Peyer's patch (tissue), 4 donors: ENCODE data around the gene CD74. TPM values are rescaled to one million over a fixed set of nuclear protein-coding genes. Genes with fewer than 3 reads are reported as not detected.

Experiments used
- DNase-seq, 3 donors: peaks; one replicate each; pipeline ENCODE4 v3.0.0-alpha.2; 2017 to 2019
- H3K27ac ChIP-seq, 4 donors: fragments of 200-600 bp; sonication (generic); one replicate each; pipeline ENCODE4 v1.5.1; 2016 to 2019
- H3K27me3 ChIP-seq, 2 donors: fragments of 200-600 bp; sonication (generic); one replicate each; pipeline ENCODE4 v1.5.1; 2019
- H3K36me3 ChIP-seq, 3 donors: fragments of 200-600 bp; sonication (generic); one replicate each; pipeline ENCODE4 v1.5.1; 2016 to 2019
- H3K4me1 ChIP-seq, 4 donors: fragments of 200-600 bp; sonication (generic); one replicate each; pipeline ENCODE4 v1.5.1; 2016 to 2019
- H3K4me3 ChIP-seq, 4 donors: fragments of 200-600 bp; sonication (generic); 1 replicate in 3 of 4; 2 replicates in 1 of 4; pipeline ENCODE4 v1.5.1; 2016 to 2019; ENCODE audit warnings: mild to moderate bottlenecking in 1 of 4
- H3K9me3 ChIP-seq, 4 donors: fragments of 200-600 bp; sonication (generic); one replicate each; pipeline ENCODE4 v1.5.1; 2016 to 2019; ENCODE audit warnings: mild to moderate bottlenecking in 1 of 4
- POLR2A ChIP-seq, 2 donors: fragments of 450-650 bp; IDR thresholded peaks; one replicate each; pipeline ENCODE4 v1.5.1; 2017; ENCODE audit warnings: antibody characterized with exemption in 2 of 2, mild to moderate bottlenecking in 2 of 2, moderate library complexity in 2 of 2
- total RNA-seq, 4 donors: library from RNA; depleted of rRNA; stranded (reverse); fragments of >200 nt; gene quantifications; one replicate each; pipeline ENCODE4 v1.1.0, GENCODE V29; 2016
- TF ChIP-seq, protein P1 (sequence below), 6 experiments: fragments of 450-650 bp in 4 of 6; fragments of 200-600 bp in 2 of 6; sonication (generic) in 1 of 6; IDR thresholded peaks; one replicate each; pipeline ENCODE4 v1.5.1; 2017 to 2019; ENCODE audit warnings: antibody characterized with exemption in 6 of 6, mild to moderate bottlenecking in 3 of 6, moderate library complexity in 1 of 6

CD74 gene
- total RNA-seq, 4 donors from 2014 or later = 759 to 2,006 (median 1,183) TPM

DNA sequence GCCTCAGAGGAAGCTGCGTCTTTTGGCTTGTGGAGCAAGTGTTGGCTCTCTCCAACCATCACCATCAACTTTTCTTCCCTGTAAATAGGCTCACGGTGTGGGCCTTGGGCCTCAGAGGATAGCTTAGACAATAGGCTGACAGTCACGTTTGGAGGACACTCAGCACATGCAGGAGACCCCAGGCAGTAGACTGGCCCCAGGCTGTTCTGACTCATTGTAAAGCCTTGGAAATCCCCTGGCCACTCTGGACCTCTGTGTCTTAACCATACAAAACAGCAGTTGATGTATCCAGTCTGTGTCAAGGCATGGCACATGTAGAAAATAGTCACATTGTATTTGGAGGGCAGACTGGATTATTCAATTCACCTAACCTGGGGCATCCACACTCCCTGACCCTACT, 18.6 kb downstream of the CD74 start:
- DNase-seq = no peak
- no peaks in the 10 kb centered on the region for H3K9me3 ChIP-seq
- H3K27me3 ChIP-seq = no peaks in the 10 kb centered on the region
- H3K4me3 ChIP-seq = no peak overlapping the region
- H3K4me1 ChIP-seq = no peaks in the 10 kb centered on the region
- TF ChIP-seq, protein P1, sequence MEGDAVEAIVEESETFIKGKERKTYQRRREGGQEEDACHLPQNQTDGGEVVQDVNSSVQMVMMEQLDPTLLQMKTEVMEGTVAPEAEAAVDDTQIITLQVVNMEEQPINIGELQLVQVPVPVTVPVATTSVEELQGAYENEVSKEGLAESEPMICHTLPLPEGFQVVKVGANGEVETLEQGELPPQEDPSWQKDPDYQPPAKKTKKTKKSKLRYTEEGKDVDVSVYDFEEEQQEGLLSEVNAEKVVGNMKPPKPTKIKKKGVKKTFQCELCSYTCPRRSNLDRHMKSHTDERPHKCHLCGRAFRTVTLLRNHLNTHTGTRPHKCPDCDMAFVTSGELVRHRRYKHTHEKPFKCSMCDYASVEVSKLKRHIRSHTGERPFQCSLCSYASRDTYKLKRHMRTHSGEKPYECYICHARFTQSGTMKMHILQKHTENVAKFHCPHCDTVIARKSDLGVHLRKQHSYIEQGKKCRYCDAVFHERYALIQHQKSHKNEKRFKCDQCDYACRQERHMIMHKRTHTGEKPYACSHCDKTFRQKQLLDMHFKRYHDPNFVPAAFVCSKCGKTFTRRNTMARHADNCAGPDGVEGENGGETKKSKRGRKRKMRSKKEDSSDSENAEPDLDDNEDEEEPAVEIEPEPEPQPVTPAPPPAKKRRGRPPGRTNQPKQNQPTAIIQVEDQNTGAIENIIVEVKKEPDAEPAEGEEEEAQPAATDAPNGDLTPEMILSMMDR (IDR thresholded peaks at IDR 0.05) = no peak
- TF ChIP-seq POLR2A (IDR thresholded peaks at IDR 0.05) = no peak
- H3K36me3 ChIP-seq = peaks cover 0 to 83% (median 0%) of the 10 kb centered on the region in 3 donors
- no peak overlapping the region for H3K27ac ChIP-seq

DNA sequence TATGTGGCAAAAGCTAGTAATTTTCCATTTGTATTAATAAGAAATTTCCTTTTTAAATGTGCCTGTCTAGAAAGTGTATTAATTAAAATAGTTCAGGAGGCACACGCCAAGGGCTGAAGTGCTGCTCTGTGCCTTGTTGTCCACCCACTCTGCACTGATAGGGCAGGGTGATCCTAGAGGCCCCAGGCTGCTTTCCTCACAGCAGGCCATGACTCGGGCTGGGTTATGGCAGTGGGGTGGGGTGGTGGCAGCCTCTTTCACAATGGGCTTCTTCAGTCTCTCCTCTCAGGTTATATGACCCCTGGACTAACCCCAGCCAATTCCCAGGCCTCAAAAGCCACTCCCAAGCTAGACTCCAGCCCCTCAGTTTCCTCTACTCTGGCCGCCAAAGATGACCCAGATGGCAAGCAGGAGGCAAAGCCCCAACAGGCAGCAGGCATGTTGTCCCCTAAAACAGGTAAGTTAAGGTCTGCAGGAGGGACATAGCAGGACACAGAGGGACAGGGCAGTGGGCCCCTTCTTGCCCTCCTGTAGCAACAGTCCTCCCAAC, 19.5 kb downstream of the CD74 start:
- H3K27ac ChIP-seq = no peak overlapping the region
- no peaks in the 10 kb centered on the region for H3K9me3 ChIP-seq
- H3K4me3 ChIP-seq = no peak overlapping the region
- no peak for DNase-seq
- H3K27me3 ChIP-seq = no peaks in the 10 kb centered on the region
- no peak for TF ChIP-seq POLR2A (IDR thresholded peaks at IDR 0.05)
- TF ChIP-seq, protein P1 (IDR thresholded peaks at IDR 0.05) = no peak
- H3K4me1 ChIP-seq = no peaks in the 10 kb centered on the region
- peaks cover 0 to 85% (median 0%) of the 10 kb centered on the region in 3 donors for H3K36me3 ChIP-seq

DNA sequence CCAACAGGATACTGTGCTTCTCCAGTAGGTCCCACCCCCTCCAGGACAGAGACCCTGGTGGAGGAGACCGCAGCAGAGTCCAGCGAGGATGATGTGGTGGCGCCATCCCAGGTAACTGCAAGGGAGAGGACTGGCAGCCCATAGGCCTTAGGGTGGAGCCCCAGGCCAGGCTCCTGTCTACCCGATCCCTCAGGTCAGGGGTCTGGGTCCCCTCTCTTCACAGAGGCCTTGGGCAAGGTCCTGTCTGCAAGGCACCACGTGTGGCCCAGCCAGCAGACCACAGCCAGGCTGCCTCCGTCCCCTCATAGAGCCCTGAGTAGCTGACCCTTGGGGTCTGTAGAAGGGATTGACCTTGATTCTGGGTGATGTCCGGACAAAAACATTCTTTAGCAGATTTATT, 20.0 kb downstream of the CD74 start:
- DNase-seq = no peak
- Histone ChIP-seq H3K9me3 (no peaks in the 10 kb centered on the region), H3K27me3 (no peaks in the 10 kb centered on the region), H3K4me3 (no peak overlapping the region), H3K4me1 (no peaks in the 10 kb centered on the region), H3K36me3 (peaks cover 0 to 85% (median 0%) of the 10 kb centered on the region in 3 donors), H3K27ac (no peak overlapping the region)
- no peak for TF ChIP-seq POLR2A (IDR thresholded peaks at IDR 0.05)
- TF ChIP-seq, protein P1 (IDR thresholded peaks at IDR 0.05) = no peak

DNA sequence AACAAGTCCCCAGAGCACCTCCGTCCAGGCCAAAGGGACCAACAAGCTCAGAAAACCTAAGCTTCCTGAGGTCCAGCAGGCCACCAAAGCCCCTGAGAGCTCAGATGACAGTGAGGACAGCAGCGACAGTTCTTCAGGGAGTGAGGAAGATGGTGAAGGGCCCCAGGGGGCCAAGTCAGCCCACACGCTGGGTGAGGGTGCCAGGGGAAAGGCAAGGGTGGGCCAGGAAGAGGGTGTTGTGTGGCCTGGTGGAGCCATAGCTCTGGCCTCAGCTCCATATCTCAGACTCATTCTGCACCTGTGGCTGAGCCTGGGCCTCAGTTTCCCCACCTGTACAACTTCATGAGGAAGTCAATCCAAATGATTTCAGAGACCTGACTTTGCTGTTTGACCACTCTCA, 20.7 kb downstream of the CD74 start:
- no peak for TF ChIP-seq POLR2A (IDR thresholded peaks at IDR 0.05)
- TF ChIP-seq, protein P1 (IDR thresholded peaks at IDR 0.05) = no peak
- no peak overlapping the region for H3K27ac ChIP-seq
- no peak for DNase-seq
- H3K4me1 ChIP-seq = no peaks in the 10 kb centered on the region
- no peaks in the 10 kb centered on the region for H3K27me3 ChIP-seq
- no peaks in the 10 kb centered on the region for H3K9me3 ChIP-seq
- no peak overlapping the region for H3K4me3 ChIP-seq
- H3K36me3 ChIP-seq = peaks cover 0 to 86% (median 0%) of the 10 kb centered on the region in 3 donors

DNA sequence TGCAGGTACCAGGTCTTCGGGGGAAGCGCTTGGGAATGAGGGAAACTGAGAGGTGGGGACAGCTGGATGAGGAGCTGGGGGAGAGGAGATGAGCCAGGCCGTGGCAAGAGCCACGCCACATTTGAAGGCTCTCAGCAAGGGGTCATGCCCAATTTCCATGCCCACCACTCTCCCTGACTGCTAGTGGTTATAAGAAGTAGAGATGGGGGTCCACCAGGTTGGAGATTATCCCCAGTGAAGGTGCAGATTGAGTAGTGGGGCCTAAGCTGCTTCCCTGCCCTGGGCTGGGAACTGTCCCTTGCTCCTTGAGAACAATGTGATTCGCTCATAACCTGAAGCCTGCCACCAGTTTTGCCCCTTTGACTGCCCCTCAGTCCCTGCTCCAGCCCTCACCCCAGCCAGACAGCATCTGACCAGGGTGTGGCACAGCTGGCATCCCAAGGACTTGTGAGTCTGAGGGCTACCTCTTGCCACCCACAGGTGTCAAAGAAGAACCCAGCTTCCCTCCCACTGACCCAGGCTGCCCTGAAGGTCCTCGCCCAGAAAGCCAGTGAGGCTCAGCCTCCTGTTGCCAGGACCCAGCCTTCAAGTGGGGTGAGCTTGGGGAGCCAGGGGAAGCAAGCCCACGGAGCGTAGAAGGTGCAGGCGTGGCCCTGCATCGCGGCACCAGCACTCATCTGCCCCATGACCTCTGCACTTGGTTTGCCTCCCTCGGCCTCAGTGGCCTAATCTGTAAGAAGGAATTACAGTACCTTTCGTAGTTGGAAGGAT, 21.5 kb downstream of the CD74 start:
- Histone ChIP-seq H3K9me3 (no peaks in the 10 kb centered on the region), H3K4me1 (no peaks in the 10 kb centered on the region), H3K36me3 (peaks cover 0 to 86% (median 0%) of the 10 kb centered on the region in 3 donors), H3K27me3 (no peaks in the 10 kb centered on the region), H3K27ac (no peak overlapping the region), H3K4me3 (no peak overlapping the region)
- DNase-seq = no peak
- no peak for TF ChIP-seq POLR2A (IDR thresholded peaks at IDR 0.05)
- TF ChIP-seq, protein P1 (IDR thresholded peaks at IDR 0.05) = no peak
